ENCODE measurements around the gene NIT1.

NIT1 gene

GRCh38 chr1:161072751-161073449, 45.0 kb upstream of the NIT1 start:
- no peaks in the 10 kb centered on the region for H3K9me2 ChIP-seq (replicated peaks; ENCODE audit: low read depth, low read length)
- TF ChIP-seq, protein P1, sequence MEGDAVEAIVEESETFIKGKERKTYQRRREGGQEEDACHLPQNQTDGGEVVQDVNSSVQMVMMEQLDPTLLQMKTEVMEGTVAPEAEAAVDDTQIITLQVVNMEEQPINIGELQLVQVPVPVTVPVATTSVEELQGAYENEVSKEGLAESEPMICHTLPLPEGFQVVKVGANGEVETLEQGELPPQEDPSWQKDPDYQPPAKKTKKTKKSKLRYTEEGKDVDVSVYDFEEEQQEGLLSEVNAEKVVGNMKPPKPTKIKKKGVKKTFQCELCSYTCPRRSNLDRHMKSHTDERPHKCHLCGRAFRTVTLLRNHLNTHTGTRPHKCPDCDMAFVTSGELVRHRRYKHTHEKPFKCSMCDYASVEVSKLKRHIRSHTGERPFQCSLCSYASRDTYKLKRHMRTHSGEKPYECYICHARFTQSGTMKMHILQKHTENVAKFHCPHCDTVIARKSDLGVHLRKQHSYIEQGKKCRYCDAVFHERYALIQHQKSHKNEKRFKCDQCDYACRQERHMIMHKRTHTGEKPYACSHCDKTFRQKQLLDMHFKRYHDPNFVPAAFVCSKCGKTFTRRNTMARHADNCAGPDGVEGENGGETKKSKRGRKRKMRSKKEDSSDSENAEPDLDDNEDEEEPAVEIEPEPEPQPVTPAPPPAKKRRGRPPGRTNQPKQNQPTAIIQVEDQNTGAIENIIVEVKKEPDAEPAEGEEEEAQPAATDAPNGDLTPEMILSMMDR (conservative IDR thresholded peaks at IDR 0.05; ENCODE audit: low read length): no peak
- TF ChIP-seq EZH2phosphoT487 (IDR thresholded peaks at IDR 0.05; ENCODE audit: borderline replicate concordance): no peak
- no peaks in the 10 kb centered on the region for H3K36me3 ChIP-seq (ENCODE audit: insufficient read depth, low read length)
- no peaks in the 10 kb centered on the region for H3K27me3 ChIP-seq (ENCODE audit: insufficient read depth, low read length, poor library complexity, severe bottlenecking)
- peaks cover 3% of the 10 kb centered on the region for H4K20me1 ChIP-seq (ENCODE audit: insufficient read depth, low read length, poor library complexity, severe bottlenecking)
- H3K4me2 ChIP-seq (ENCODE audit: low read depth, low read length, poor library complexity, severe bottlenecking): no peak overlapping the region
- H3K9me3 ChIP-seq (ENCODE audit: insufficient read depth, low read depth, low read length): no peaks in the 10 kb centered on the region
- no peak overlapping the region for H3K9ac ChIP-seq (ENCODE audit: low read depth, low read length, poor library complexity, severe bottlenecking)
- no peak overlapping the region for H3K4me3 ChIP-seq (ENCODE audit: low read length, poor library complexity, severe bottlenecking)
- peaks cover 40% of the 10 kb centered on the region for H3K4me1 ChIP-seq (ENCODE audit: insufficient read depth, low read length, poor library complexity, severe bottlenecking)
- no peak overlapping the region for H2AFZ ChIP-seq (ENCODE audit: low read length)
- H3K79me2 ChIP-seq (ENCODE audit: insufficient read depth, low read length): peaks cover 16% of the 10 kb centered on the region
- H3F3A ChIP-seq (ENCODE audit: low read depth): 0 out of 2 replicates have a peak, but pooled peaks cover 3% of the 10 kb centered on the region

DNA sequence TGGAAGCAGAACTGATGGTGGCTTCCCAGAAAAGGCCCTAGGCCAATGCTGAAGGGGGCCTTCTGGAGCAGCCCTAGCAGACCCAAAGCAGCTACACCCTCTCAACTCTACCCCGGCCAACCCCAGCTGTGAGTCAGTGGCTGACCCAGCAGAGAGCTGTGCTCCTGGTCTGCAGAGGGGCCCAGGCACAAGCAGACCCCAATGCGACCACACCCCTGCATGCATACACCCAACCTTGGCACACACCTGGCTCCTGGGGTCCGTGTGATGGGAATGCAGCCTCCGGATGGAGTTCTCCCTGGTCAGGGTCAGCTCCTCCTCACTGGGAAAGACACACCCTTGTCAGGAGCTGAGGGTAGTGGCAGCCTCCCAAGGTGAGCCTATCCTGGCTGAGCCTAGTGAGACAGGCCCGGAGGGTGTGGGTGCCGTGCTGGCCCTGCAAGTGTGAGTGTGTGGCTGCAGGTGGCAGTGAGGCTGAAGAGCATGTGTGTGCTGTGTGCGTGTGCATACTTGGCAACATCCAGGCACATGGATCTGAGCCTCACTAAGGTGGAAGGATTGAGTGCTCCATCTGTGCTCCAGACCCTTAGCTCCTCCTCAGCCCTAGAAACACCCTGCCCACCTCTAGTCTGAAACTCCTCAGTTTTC, 44.3 kb upstream of the NIT1 start:
- Histone ChIP-seq H3K27me3 (ENCODE audit: insufficient read depth, low read length, poor library complexity, severe bottlenecking) (no peaks in the 10 kb centered on the region), H3K79me2 (ENCODE audit: insufficient read depth, low read length) (peaks cover 9% of the 10 kb centered on the region), H3K9ac (ENCODE audit: low read depth, low read length, poor library complexity, severe bottlenecking) (peak overlapping the region; percentile 36), H3K4me2 (ENCODE audit: low read depth, low read length, poor library complexity, severe bottlenecking) (no peak overlapping the region), H4K20me1 (ENCODE audit: insufficient read depth, low read length, poor library complexity, severe bottlenecking) (no peaks in the 10 kb centered on the region), H3K36me3 (ENCODE audit: insufficient read depth, low read length) (no peaks in the 10 kb centered on the region), H3F3A (ENCODE audit: low read depth) (0 out of 2 replicates have a peak, but pooled peaks cover 3% of the 10 kb centered on the region), H3K9me2 (replicated peaks; ENCODE audit: low read depth, low read length) (no peaks in the 10 kb centered on the region), H3K4me3 (ENCODE audit: low read length, poor library complexity, severe bottlenecking) (no peak overlapping the region), H3K9me3 (ENCODE audit: insufficient read depth, low read depth, low read length) (no peaks in the 10 kb centered on the region), H2AFZ (ENCODE audit: low read length) (peak overlapping the region; percentile 32; the same call in 1 of the 2 replicates), H3K4me1 (ENCODE audit: insufficient read depth, low read length, poor library complexity, severe bottlenecking) (peaks cover 38% of the 10 kb centered on the region)
- TF ChIP-seq EZH2phosphoT487 (IDR thresholded peaks at IDR 0.05; ENCODE audit: borderline replicate concordance): no peak
- TF ChIP-seq, protein P1 (conservative IDR thresholded peaks at IDR 0.05; ENCODE audit: low read length): peak; percentile 40; the same call in 1 of the 2 replicates

- TF ChIP-seq, protein P1 (conservative IDR thresholded peaks at IDR 0.05; ENCODE audit: low read length): no peak
- TF ChIP-seq EZH2phosphoT487 (IDR thresholded peaks at IDR 0.05; ENCODE audit: borderline replicate concordance): no peak
- no peak overlapping the region for H3K4me3 ChIP-seq (ENCODE audit: low read length, poor library complexity, severe bottlenecking)
- peaks cover 34% of the 10 kb centered on the region for H3K4me1 ChIP-seq (ENCODE audit: insufficient read depth, low read length, poor library complexity, severe bottlenecking)
- H3K27me3 ChIP-seq (ENCODE audit: insufficient read depth, low read length, poor library complexity, severe bottlenecking): no peaks in the 10 kb centered on the region
- no peaks in the 10 kb centered on the region for H3K79me2 ChIP-seq (ENCODE audit: insufficient read depth, low read length)
- no peak overlapping the region for H3K4me2 ChIP-seq (ENCODE audit: low read depth, low read length, poor library complexity, severe bottlenecking)
- H3K9me3 ChIP-seq (ENCODE audit: insufficient read depth, low read depth, low read length): no peaks in the 10 kb centered on the region
- peak overlapping the region; percentile 36 for H3K9ac ChIP-seq (ENCODE audit: low read depth, low read length, poor library complexity, severe bottlenecking)
- H3K36me3 ChIP-seq (ENCODE audit: insufficient read depth, low read length): no peaks in the 10 kb centered on the region
- H3K9me2 ChIP-seq (replicated peaks; ENCODE audit: low read depth, low read length): no peaks in the 10 kb centered on the region
- H3F3A ChIP-seq (ENCODE audit: low read depth): no peaks in the 10 kb centered on the region
- no peak overlapping the region for H2AFZ ChIP-seq (ENCODE audit: low read length)
- H4K20me1 ChIP-seq (ENCODE audit: insufficient read depth, low read length, poor library complexity, severe bottlenecking): no peaks in the 10 kb centered on the region
Measured at GRCh38 chr1:161074676-161075368, 43.1 kb upstream of the NIT1 start.
